Central memory CD8-positive, alpha-beta T cell (primary cell): ENCODE results near the gene RORC.
A peak's percentile ranks its signal among the peaks of the same experiment; 100 is the strongest.

Experiments
- ATAC-seq: fragments of 150-1000 bp; cut with Tn5 transposase; replicated peaks from 2 replicates; pipeline ENCODE4 v1.10.0; 2022; ENCODE audit warnings: mild to moderate bottlenecking, moderate FRiP score, moderate number of reproducible peaks; ENCODE audit not compliant: poor library complexity, severe bottlenecking; ENCODE audit errors: extremely low read depth
- DNase-seq, 2 donors: peaks; one replicate each; pipeline ENCODE4 v3.0.0; 2021; ENCODE audit warnings: low spot score in 2 of 2
- H3K27ac Mint-ChIP-seq: one replicate; pipeline ENCODE4 v1.8.0; 2022; ENCODE audit warnings: low read depth, mild to moderate bottlenecking, moderate library complexity, mixed read lengths
- H3K27me3 Mint-ChIP-seq: one replicate; pipeline ENCODE4 v1.8.0; 2022; ENCODE audit warnings: mixed read lengths
- H3K36me3 Mint-ChIP-seq: one replicate; pipeline ENCODE4 v1.8.0; 2022; ENCODE audit warnings: mild to moderate bottlenecking, moderate library complexity, mixed read lengths; ENCODE audit not compliant: insufficient read depth
- H3K4me1 Mint-ChIP-seq: one replicate; pipeline ENCODE4 v1.8.0; 2022; ENCODE audit warnings: mixed read lengths
- H3K4me3 Mint-ChIP-seq: one replicate; pipeline ENCODE4 v1.8.0; 2022; ENCODE audit warnings: mild to moderate bottlenecking, moderate library complexity, mixed read lengths
- H3K9me3 Mint-ChIP-seq: one replicate; pipeline ENCODE4 v1.8.0; 2022; ENCODE audit warnings: mixed read lengths

Gene RORC

GRCh38 chr1:151805066-151805820 is 26.4 kb downstream of the RORC start, which contains the start of gene LINGO4:
Gene LINGO4 (minus strand): TSS chr1:151805419. CDS start chr1:151802704, 2,715 bp downstream.
- Mint-ChIP-seq H3K27ac (no peak within 1 kb of the TSS), H3K4me1 (peaks cover 5% of the 10 kb centered on the region), H3K36me3 (peaks cover under 1% of the 10 kb centered on the region), H3K9me3 (no peaks in the 10 kb centered on the region), H3K27me3 (peaks cover 5% of the 10 kb centered on the region), H3K4me3 (no peak within 1 kb of the TSS)
- ATAC-seq (no peak), DNase-seq (no peak)

GRCh38 chr1:151803915-151804314 is 27.7 kb downstream of the RORC start:
- no peak overlapping the region for H3K4me3 Mint-ChIP-seq
- no peak for ATAC-seq
- H3K9me3 Mint-ChIP-seq = no peaks in the 10 kb centered on the region
- peaks cover 18% of the 10 kb centered on the region for H3K27me3 Mint-ChIP-seq
- H3K27ac Mint-ChIP-seq = no peak overlapping the region
- no peak for DNase-seq
- peaks cover 1% of the 10 kb centered on the region for H3K36me3 Mint-ChIP-seq
- peaks cover 10% of the 10 kb centered on the region for H3K4me1 Mint-ChIP-seq

DNA sequence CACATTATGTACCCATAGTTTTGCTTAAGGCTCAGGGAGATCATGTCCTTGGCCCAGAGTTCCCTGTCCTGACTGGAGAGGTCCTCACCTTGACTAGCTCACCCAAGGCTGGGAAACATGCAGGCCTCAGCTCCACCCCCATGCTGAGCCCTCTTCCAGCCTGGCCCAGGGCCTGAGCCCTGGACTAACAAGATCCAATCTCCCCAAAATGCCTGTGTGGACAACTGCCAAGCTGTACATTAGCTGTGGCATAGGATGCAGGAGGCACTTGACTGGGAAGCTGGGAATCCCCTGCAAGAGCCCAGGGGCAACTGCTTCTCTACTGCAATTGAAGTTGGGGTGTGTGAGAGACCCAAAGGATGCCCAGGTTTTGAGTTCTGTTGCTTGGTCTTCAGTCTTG is 28.4 kb downstream of the RORC start:
- Mint-ChIP-seq H3K27me3 (peaks cover 23% of the 10 kb centered on the region), H3K36me3 (peaks cover 1% of the 10 kb centered on the region), H3K4me1 (peaks cover 10% of the 10 kb centered on the region), H3K27ac (no peak overlapping the region), H3K4me3 (no peak overlapping the region), H3K9me3 (no peaks in the 10 kb centered on the region)
- no peak for DNase-seq
- no peak for ATAC-seq

- H3K36me3 Mint-ChIP-seq = peaks cover 1% of the 10 kb centered on the region
- no peak for ATAC-seq
- peaks cover 23% of the 10 kb centered on the region for H3K27me3 Mint-ChIP-seq
- no peaks in the 10 kb centered on the region for H3K9me3 Mint-ChIP-seq
- H3K27ac Mint-ChIP-seq = no peak overlapping the region
- DNase-seq = no peak
- H3K4me3 Mint-ChIP-seq = no peak overlapping the region
- H3K4me1 Mint-ChIP-seq = peaks cover 10% of the 10 kb centered on the region
These were observed 29.2 kb downstream of the RORC start for GRCh38 chr1:151802372-151802771.

- Mint-ChIP-seq H3K4me3 (no peak overlapping the region), H3K36me3 (peaks cover 1% of the 10 kb centered on the region), H3K4me1 (peaks cover 10% of the 10 kb centered on the region), H3K27me3 (peaks cover 23% of the 10 kb centered on the region), H3K27ac (no peak overlapping the region), H3K9me3 (no peaks in the 10 kb centered on the region)
- DNase-seq (no peak), ATAC-seq (no peak)
These were observed 29.8 kb downstream of the RORC start for GRCh38 chr1:151801846-151802245.

GRCh38 chr1:151801310-151801820 is 30.2 kb downstream of the RORC start:
- Mint-ChIP-seq H3K9me3 (no peaks in the 10 kb centered on the region), H3K27me3 (peaks cover 23% of the 10 kb centered on the region), H3K4me1 (peaks cover 10% of the 10 kb centered on the region), H3K4me3 (no peak overlapping the region), H3K27ac (no peak overlapping the region), H3K36me3 (peaks cover 1% of the 10 kb centered on the region)
- no peak for DNase-seq
- ATAC-seq = no peak

DNA sequence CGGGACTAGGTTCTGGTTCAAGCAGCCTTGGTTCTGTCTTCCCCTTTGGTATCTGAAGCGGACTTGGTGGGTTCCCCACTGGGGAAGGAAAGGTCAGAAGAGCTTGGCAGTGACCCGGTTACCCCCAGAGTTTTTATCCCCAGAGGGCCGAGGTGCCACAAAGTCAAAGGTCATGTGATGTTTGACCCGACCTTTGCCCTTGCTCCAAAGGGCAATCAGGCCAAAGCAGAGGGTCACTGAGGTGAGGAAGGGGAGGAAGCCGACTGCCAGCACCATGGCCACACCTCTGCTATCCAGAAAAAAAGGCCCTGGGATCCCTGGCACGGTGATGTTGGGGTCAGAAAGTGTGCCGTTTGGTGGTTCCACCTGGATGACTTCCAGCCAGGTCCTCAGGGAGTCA is 30.8 kb downstream of the RORC start:
- H3K27ac Mint-ChIP-seq = no peak overlapping the region
- peaks cover 23% of the 10 kb centered on the region for H3K27me3 Mint-ChIP-seq
- peaks cover 10% of the 10 kb centered on the region for H3K4me1 Mint-ChIP-seq
- ATAC-seq (no peak), DNase-seq (no peak)
- no peak overlapping the region for H3K4me3 Mint-ChIP-seq
- H3K36me3 Mint-ChIP-seq = peaks cover 1% of the 10 kb centered on the region
- no peaks in the 10 kb centered on the region for H3K9me3 Mint-ChIP-seq

GRCh38 chr1:151799179-151800022 is 32.2 kb downstream of the RORC start:
- no peak overlapping the region for H3K4me3 Mint-ChIP-seq
- H3K9me3 Mint-ChIP-seq = no peaks in the 10 kb centered on the region
- peaks cover 1% of the 10 kb centered on the region for H3K36me3 Mint-ChIP-seq
- no peak overlapping the region for H3K27ac Mint-ChIP-seq
- no peak for DNase-seq
- no peak for ATAC-seq
- peaks cover 23% of the 10 kb centered on the region for H3K27me3 Mint-ChIP-seq
- H3K4me1 Mint-ChIP-seq = peaks cover 10% of the 10 kb centered on the region

- H3K36me3 Mint-ChIP-seq = peaks cover 7% of the 10 kb centered on the region
- H3K9me3 Mint-ChIP-seq = no peaks in the 10 kb centered on the region
- ATAC-seq = no peak
- no peak for DNase-seq
- peaks cover 23% of the 10 kb centered on the region for H3K27me3 Mint-ChIP-seq
- no peak overlapping the region for H3K4me3 Mint-ChIP-seq
- peaks cover 10% of the 10 kb centered on the region for H3K4me1 Mint-ChIP-seq
- H3K27ac Mint-ChIP-seq = no peak overlapping the region
These were observed 33.0 kb downstream of the RORC start for GRCh38 chr1:151798571-151798970.

- H3K36me3 Mint-ChIP-seq = peaks cover 19% of the 10 kb centered on the region
- DNase-seq = no peak
- H3K4me1 Mint-ChIP-seq = peaks cover 31% of the 10 kb centered on the region
- peak overlapping the region; percentile 89 for H3K27ac Mint-ChIP-seq
- H3K27me3 Mint-ChIP-seq = no peaks in the 10 kb centered on the region
- no peaks in the 10 kb centered on the region for H3K9me3 Mint-ChIP-seq
- H3K4me3 Mint-ChIP-seq = peak overlapping the region; percentile 94
- ATAC-seq = no peak
These were observed 40.5 kb downstream of the RORC start for GRCh38 chr1:151790940-151791651.

DNA sequence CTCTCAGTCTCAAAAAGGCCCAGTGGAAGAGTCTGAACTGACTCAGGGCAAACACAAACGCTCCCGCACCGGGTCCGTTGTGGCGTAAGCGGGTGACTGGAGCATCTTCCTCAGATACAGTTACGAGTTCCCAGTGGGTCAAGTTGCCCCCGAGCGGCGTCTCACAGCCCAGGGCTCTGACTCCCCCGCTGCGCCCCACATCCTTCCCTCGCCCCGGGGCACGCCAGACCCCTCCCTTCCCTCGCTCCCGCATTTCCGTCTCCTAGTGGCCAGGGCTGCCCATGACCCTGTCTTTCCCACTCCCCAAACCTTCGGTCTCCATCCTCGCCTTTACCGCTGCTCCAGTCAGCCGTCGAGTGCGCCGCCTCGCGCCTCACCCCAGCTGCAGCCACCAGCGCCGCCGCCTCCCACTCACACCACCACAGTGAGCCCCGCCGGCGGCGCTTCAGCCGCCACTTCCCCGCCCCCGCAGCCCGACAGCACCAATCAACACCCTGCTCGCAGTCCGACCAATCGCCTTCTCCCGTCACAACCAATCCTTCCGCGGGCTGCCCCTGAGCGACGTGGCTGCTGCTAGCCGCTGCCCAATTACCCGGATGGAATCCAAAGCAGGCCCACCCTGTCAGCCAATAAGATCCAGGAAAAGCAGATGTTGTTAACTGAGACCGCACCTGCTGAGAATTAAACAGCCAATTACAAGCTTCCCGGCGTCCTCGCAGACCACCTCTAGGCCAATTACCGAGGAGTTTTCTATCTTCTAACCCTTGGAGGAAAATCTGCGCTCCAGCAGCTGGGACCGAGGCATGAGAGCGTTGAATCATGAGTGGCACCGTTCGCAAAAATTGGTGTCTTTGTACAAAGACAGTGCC is 41.3 kb downstream of the RORC start, which contains the start of gene TDRKH:
TSS of gene TDRKH (minus strand) at position 430 of the 869 bp plus-strand sequence. CDS start 7,478 bp downstream, outside the sequence.
- ATAC-seq = peak; percentile 96
- peak; percentile 91 to 98 for DNase-seq
- Mint-ChIP-seq H3K27ac (peak within 1 kb of the TSS; percentile 89), H3K36me3 (peaks cover 19% of the 10 kb centered on the region), H3K9me3 (no peaks in the 10 kb centered on the region), H3K27me3 (no peaks in the 10 kb centered on the region), H3K4me3 (peak within 1 kb of the TSS; percentile 94), H3K4me1 (peaks cover 31% of the 10 kb centered on the region)
